GM18907 (cell line): ENCODE data around the gene VSTM4.

Experiments
- ATAC-seq: cut with Tn5 transposase; IDR thresholded peaks from one replicate; pipeline ENCODE4 v1.9.1; 2021; ENCODE audit warnings: mild to moderate bottlenecking, moderate library complexity; ENCODE audit not compliant: unreplicated experiment

Gene VSTM4

GRCh38 chr10:49118430-49119074 lies 3.2 kb upstream of the VSTM4 start:
- ATAC-seq: no peak

GRCh38 chr10:49117376-49118070 lies 2.2 kb upstream of the VSTM4 start:
- no peak for ATAC-seq

- ATAC-seq: no peak
These were observed 1.4 kb upstream of the VSTM4 start for GRCh38 chr10:49116509-49117375.

GRCh38 chr10:49115796-49116508 lies 630 bp upstream of the VSTM4 start:
- ATAC-seq: no peak

- ATAC-seq: no peak
These were observed 656 bp downstream of the VSTM4 start for GRCh38 chr10:49114718-49115014.

GRCh38 chr10:49113741-49114141 lies 1.6 kb downstream of the VSTM4 start:
- ATAC-seq: no peak

- ATAC-seq: no peak
These were observed 2.5 kb downstream of the VSTM4 start for GRCh38 chr10:49112851-49113250.

- no peak for ATAC-seq
These were observed 3.2 kb downstream of the VSTM4 start for GRCh38 chr10:49112098-49112497.

GRCh38 chr10:49111320-49111698 lies 4.0 kb downstream of the VSTM4 start:
- no peak for ATAC-seq

GRCh38 chr10:49110684-49111319 lies 4.5 kb downstream of the VSTM4 start:
- ATAC-seq: no peak

- ATAC-seq: no peak
These were observed 5.5 kb downstream of the VSTM4 start for GRCh38 chr10:49109669-49110340.

- no peak for ATAC-seq
These were observed 6.7 kb downstream of the VSTM4 start for GRCh38 chr10:49108656-49109055.

- no peak for ATAC-seq
These were observed 7.4 kb downstream of the VSTM4 start for GRCh38 chr10:49107887-49108267.

- ATAC-seq: no peak
These were observed 8.0 kb downstream of the VSTM4 start for GRCh38 chr10:49107111-49107886.

- no peak for ATAC-seq
These were observed 8.9 kb downstream of the VSTM4 start for GRCh38 chr10:49106451-49106850.

- no peak for ATAC-seq
These were observed 10.2 kb downstream of the VSTM4 start for GRCh38 chr10:49105076-49105475.

- ATAC-seq: no peak
These were observed 11.0 kb downstream of the VSTM4 start for GRCh38 chr10:49104323-49104722.

GRCh38 chr10:49103761-49104160 lies 11.6 kb downstream of the VSTM4 start:
- no peak for ATAC-seq

GRCh38 chr10:49099046-49099445 lies 16.3 kb downstream of the VSTM4 start:
- ATAC-seq: no peak
